ENCODE results near the gene MYRFL. TPM values are rescaled to one million over a fixed set of nuclear protein-coding genes. Genes with fewer than 3 reads are reported as not detected.

MYRFL gene
- total and polyA plus RNA-seq, 2 of the 8 experiments (the other 6 are each of a cell fraction or from before 2014, with no cell fraction given): 1.1 to 2.0 TPM

DNA sequence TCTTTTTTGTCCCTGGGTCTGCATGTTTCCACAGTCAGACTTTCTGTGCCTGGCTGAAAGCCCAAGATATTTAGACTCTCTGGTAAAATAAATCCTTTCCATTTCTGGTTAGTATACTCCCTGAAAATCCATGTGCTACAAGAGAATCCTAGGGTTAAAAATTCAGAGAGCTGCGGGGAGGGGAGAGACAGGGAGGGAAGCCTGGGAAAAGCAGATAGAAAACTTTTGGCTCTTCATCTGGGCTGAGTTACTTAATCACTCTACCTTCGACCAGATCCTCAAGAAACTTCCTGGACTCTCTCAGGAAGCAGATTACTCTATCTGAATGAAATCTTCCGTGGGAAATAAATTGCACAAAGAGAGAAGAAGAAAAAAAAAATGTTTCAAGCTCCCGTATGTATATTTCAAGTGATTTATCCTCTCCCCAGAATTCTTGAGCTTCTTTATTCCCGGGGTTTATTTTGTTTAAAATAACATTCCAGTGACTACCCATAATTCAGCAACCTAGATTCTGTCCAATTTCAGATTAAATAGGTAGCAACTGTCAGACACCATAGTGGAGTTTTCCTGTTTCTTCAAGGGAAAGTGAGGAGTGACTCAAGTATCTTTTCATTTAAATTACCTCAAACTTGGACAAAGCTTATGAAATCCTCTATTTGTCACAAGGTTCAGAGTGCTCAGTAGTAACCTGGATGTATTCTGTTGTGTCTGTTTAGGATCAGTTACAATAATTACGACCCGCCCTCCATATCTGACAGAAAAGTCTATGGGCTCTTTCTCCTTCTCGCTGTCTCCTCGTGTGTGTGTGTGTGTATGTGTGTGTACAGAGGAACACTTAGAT is 163.7 kb downstream of the MYRFL start:
- no peak overlapping the region for H3K4me3 ChIP-seq (ENCODE audit: extremely low read depth in 1 of 4, insufficient read depth in 2 of 4, low read depth in 3 of 4, low read length in 4 of 4)
- no peak overlapping the region for H3K4ac ChIP-seq (replicated peaks; ENCODE audit: insufficient read length, low read depth, low read length)
- H3K79me2 ChIP-seq (ENCODE audit: control insufficient read depth in 1 of 2, insufficient read depth in 2 of 2, low read length in 2 of 2): no peaks in the 10 kb centered on the region
- H3K14ac ChIP-seq (ENCODE audit: insufficient read length): no peak overlapping the region
- no peak overlapping the region for H3K9ac ChIP-seq (replicated peaks in 1 of 4; ENCODE audit: extremely low read depth in 1 of 4, low read depth in 3 of 4, low read length in 3 of 4)
- no peak overlapping the region for H4K8ac ChIP-seq (ENCODE audit: extremely low read depth, insufficient read depth, low read length)
- H3K4me1 ChIP-seq (replicated peaks in 1 of 4; ENCODE audit: control insufficient read depth in 3 of 4, insufficient read depth in 4 of 4, low read length in 3 of 4): no peaks in the 10 kb centered on the region
- H2BK12ac ChIP-seq (ENCODE audit: low read depth, low read length): no peak overlapping the region
- no peaks in the 10 kb centered on the region for H4K20me1 ChIP-seq (replicated peaks in 1 of 2; ENCODE audit: control insufficient read depth in 1 of 2, insufficient read depth in 2 of 2, low read length in 2 of 2)
- H2AFZ ChIP-seq (ENCODE audit: low read length): peak overlapping the region; percentile 27; the same call in 1 of the 2 replicates
- peaks cover 0 to 4% of the 10 kb centered on the region in 2 experiments; a peak in 1 of 4 replicates for H3K9me3 ChIP-seq (ENCODE audit: insufficient read depth in 2 of 2, low read depth in 1 of 2, low read length in 1 of 2)
- no peak overlapping the region for H3K23ac ChIP-seq (ENCODE audit: insufficient read length)
- no peaks in the 10 kb centered on the region for H3K36me3 ChIP-seq (ENCODE audit: control insufficient read depth in 2 of 4, insufficient read depth in 4 of 4, low read length in 3 of 4)
- no peak overlapping the region for H4K5ac ChIP-seq (ENCODE audit: insufficient read length, low read depth, low read length)
- no peak overlapping the region for H2AK5ac ChIP-seq (ENCODE audit: low read depth, low read length)
- H3K56ac ChIP-seq (replicated peaks; ENCODE audit: insufficient read length, low read depth, low read length): no peak overlapping the region
- no peak overlapping the region for H3K4me2 ChIP-seq (ENCODE audit: insufficient read depth in 1 of 2, low read depth in 2 of 2, low read length in 2 of 2)
- WGBS, 2 experiments (ENCODE audit: extremely low coverage in 1 of 2, insufficient coverage in 1 of 2, insufficient read length in 1 of 2, insufficient replicate concordance in 2 of 2, low coverage in 1 of 2, low lambda C conversion rate in 2 of 2, missing lambda C conversion rate in 1 of 2): 69% methylated on average over 9 of the region's 9 CpGs; no CpG with 5 or more reads in 1 of the 2 experiments
- ChIA-PET CTCF (ENCODE audit: partially characterized antibody) (interaction anchor here (0.6 to 2.2 kb wide), 2 partner anchors 88 to 1688 kb away, joined by 3 to 9 read pairs; no protein-coding TSS in a partner anchor), POLR2A (ENCODE audit: partially characterized antibody) (interaction anchor here (0.6 kb wide), 1 partner anchor 474 kb away, joined by 3 read pairs; no protein-coding TSS in a partner anchor)
- no peak for FAIRE-seq
- DNase-seq (ENCODE audit: low read depth in 1 of 2, low spot score in 2 of 2): no peak
- no peaks in the 10 kb centered on the region; a peak in 1 of 7 replicates for H3K27me3 ChIP-seq (replicated peaks in 1 of 4; ENCODE audit: control insufficient read depth in 3 of 4, extremely low read depth in 1 of 4, insufficient read depth in 3 of 4, low read length in 3 of 4)
- H2BK20ac ChIP-seq (ENCODE audit: low read length): no peak overlapping the region
- no peak overlapping the region for H2BK5ac ChIP-seq (ENCODE audit: low read depth, low read length)
- H3K18ac ChIP-seq (ENCODE audit: extremely low read depth, low read length): no peak overlapping the region
- no peaks in the 10 kb centered on the region for H3K23me2 ChIP-seq (ENCODE audit: low read depth, low read length)
- no peaks in the 10 kb centered on the region for H3K79me1 ChIP-seq (ENCODE audit: low read depth, low read length)
- no peak overlapping the region for H3K27ac ChIP-seq (ENCODE audit: low read depth, low read length)
- H2BK120ac ChIP-seq (replicated peaks; ENCODE audit: low read depth, low read length): no peak overlapping the region
- no peak overlapping the region for H4K91ac ChIP-seq (replicated peaks; ENCODE audit: insufficient read length, low read length)
- H2BK15ac ChIP-seq (ENCODE audit: low read length): no peak overlapping the region
- TF ChIP-seq TEAD4 (IDR thresholded peaks at IDR 0.05; ENCODE audit: low read depth, low read length): no peak
- no peak for TF ChIP-seq CTBP2 (IDR thresholded peaks at IDR 0.05; ENCODE audit: borderline replicate concordance, insufficient read depth, insufficient read length, low read length)
- no peak for TF ChIP-seq HDAC2 (IDR thresholded peaks at IDR 0.05; ENCODE audit: borderline replicate concordance in 1 of 2, low read depth in 2 of 2, low read length in 2 of 2)
- TF ChIP-seq EZH2 (IDR thresholded peaks at IDR 0.05; ENCODE audit: low read depth, low read length, severe bottlenecking): no peak
- TF ChIP-seq POU5F1 (IDR thresholded peaks at IDR 0.05; ENCODE audit: low read depth, low read length): no peak
- TF ChIP-seq, protein P1, sequence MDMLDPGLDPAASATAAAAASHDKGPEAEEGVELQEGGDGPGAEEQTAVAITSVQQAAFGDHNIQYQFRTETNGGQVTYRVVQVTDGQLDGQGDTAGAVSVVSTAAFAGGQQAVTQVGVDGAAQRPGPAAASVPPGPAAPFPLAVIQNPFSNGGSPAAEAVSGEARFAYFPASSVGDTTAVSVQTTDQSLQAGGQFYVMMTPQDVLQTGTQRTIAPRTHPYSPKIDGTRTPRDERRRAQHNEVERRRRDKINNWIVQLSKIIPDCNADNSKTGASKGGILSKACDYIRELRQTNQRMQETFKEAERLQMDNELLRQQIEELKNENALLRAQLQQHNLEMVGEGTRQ (IDR thresholded peaks at IDR 0.05; ENCODE audit: low read length): no peak
- no peak for TF ChIP-seq EP300 (IDR thresholded peaks at IDR 0.05; ENCODE audit: borderline replicate concordance in 1 of 2, low read depth in 2 of 2, low read length in 2 of 2)
- TF ChIP-seq POLR2AphosphoS5 (IDR thresholded peaks at IDR 0.05; ENCODE audit: low read depth, low read length): no peak
- no peak for TF ChIP-seq TBP (IDR thresholded peaks at IDR 0.05; ENCODE audit: low read depth, low read length)
- no peak for TF ChIP-seq RFX5 (IDR thresholded peaks at IDR 0.05; ENCODE audit: borderline replicate concordance, low read depth, low read length)
